HepG2 (cell line): Measurements from ENCODE around the gene ZBTB7A. TPM values are rescaled to one million over a fixed set of nuclear protein-coding genes. Genes with fewer than 3 reads are reported as not detected.

Experiments used
- ARNT ChIP-seq: fragments of 450-650 bp; IDR thresholded peaks from 2 replicates; pipeline ENCODE4 v1.6.1; 2017
- ARNTL ChIP-seq: sonication (generic); formaldehyde crosslinking; IDR thresholded peaks from 2 replicates; pipeline ENCODE4 v1.4.0; 2020; ENCODE audit warnings: mild to moderate bottlenecking, missing genetic modification reagents
- CBFB ChIP-seq: sonication (generic); formaldehyde crosslinking; IDR thresholded peaks from 2 replicates; pipeline ENCODE4 v1.4.0; 2020; ENCODE audit warnings: missing genetic modification reagents
- CC2D1A ChIP-seq: sonication (generic); formaldehyde crosslinking; IDR thresholded peaks from 2 replicates; pipeline ENCODE4 v1.8.1; 2023; ENCODE audit warnings: mild to moderate bottlenecking, missing genetic modification reagents
- ELF1 ChIP-seq: sonication (generic); formaldehyde crosslinking; IDR thresholded peaks from 2 replicates; pipeline ENCODE4 v1.4.0; 2020; ENCODE audit warnings: missing genetic modification reagents
- FOXA3 ChIP-seq: IDR thresholded peaks from 2 replicates; pipeline ENCODE4 v1.6.1; 2016; ENCODE audit warnings: missing genetic modification reagents, missing compliant biosample characterization
- GFI1 ChIP-seq: sonication (generic); formaldehyde crosslinking; IDR thresholded peaks from 2 replicates; pipeline ENCODE4 v1.5.0; 2020; ENCODE audit warnings: missing genetic modification reagents, mild to moderate bottlenecking, borderline replicate concordance
- GLI4 ChIP-seq: sonication (generic); formaldehyde crosslinking; IDR thresholded peaks from 2 replicates; pipeline ENCODE4 v1.5.1; 2020; ENCODE audit warnings: missing genetic modification reagents, mild to moderate bottlenecking, moderate library complexity, borderline replicate concordance
- HCFC1 ChIP-seq: fragments of 150-350 bp; IDR thresholded peaks from 2 replicates; pipeline ENCODE4 v1.6.1; 2014; ENCODE audit warnings: low read depth, low read length
- HNF4G ChIP-seq, 2 experiments: sonication (generic) in 1 of 2; formaldehyde crosslinking in 1 of 2; IDR thresholded peaks; 2 replicates each; pipeline versions ENCODE4 v1.4.0 to v1.6.1; 2011 to 2020; ENCODE audit warnings: borderline replicate concordance in 2 of 2, low read depth in 2 of 2, mild to moderate bottlenecking in 2 of 2, low read length in 1 of 2, missing genetic modification reagents in 1 of 2, moderate library complexity in 1 of 2
- MTA1 ChIP-seq: sonication (generic); formaldehyde crosslinking; IDR thresholded peaks from 2 replicates; pipeline ENCODE4 v1.4.0; 2020; ENCODE audit warnings: missing genetic modification reagents, mild to moderate bottlenecking, borderline replicate concordance
- NR1H2 ChIP-seq: sonication (generic); formaldehyde crosslinking; IDR thresholded peaks from 2 replicates; pipeline ENCODE4 v1.8.1; 2022; ENCODE audit warnings: low read depth, missing genetic modification reagents, borderline replicate concordance
- PHB2 ChIP-seq: fragments of 450-650 bp; IDR thresholded peaks from 2 replicates; pipeline ENCODE4 v1.6.1; 2018; ENCODE audit not compliant: partially characterized antibody
- POLR2AphosphoS2 ChIP-seq: IDR thresholded peaks from 2 replicates; pipeline ENCODE4 v1.6.1; 2011; ENCODE audit warnings: low read depth, low read length, improper control_type of control experiment
- SALL1 ChIP-seq: sonication (generic); formaldehyde crosslinking; IDR thresholded peaks from 2 replicates; pipeline ENCODE4 v1.8.0; 2022; ENCODE audit warnings: mild to moderate bottlenecking, missing genetic modification reagents
- ZKSCAN5 ChIP-seq: sonication (generic); formaldehyde crosslinking; IDR thresholded peaks from 2 replicates; pipeline ENCODE4 v1.5.1; 2020; ENCODE audit warnings: mild to moderate bottlenecking, missing genetic modification reagents
- ZNF138 ChIP-seq: sonication (generic); formaldehyde crosslinking; IDR thresholded peaks from 2 replicates; pipeline ENCODE4 v1.5.0; 2020; ENCODE audit warnings: mild to moderate bottlenecking, low read depth, missing genetic modification reagents
- ZNF337 ChIP-seq: sonication (generic); formaldehyde crosslinking; IDR thresholded peaks from 2 replicates; pipeline ENCODE4 v1.5.1; 2020; ENCODE audit warnings: missing genetic modification reagents, low read depth, mild to moderate bottlenecking, borderline replicate concordance
- ZNF569 ChIP-seq: sonication (generic); formaldehyde crosslinking; IDR thresholded peaks from 2 replicates; pipeline ENCODE4 v1.5.0; 2020; ENCODE audit warnings: mild to moderate bottlenecking, missing genetic modification reagents, moderate library complexity, borderline replicate concordance
- ZNF747 ChIP-seq: sonication (generic); formaldehyde crosslinking; IDR thresholded peaks from 2 replicates; pipeline ENCODE4 v1.8.1; 2023; ENCODE audit warnings: missing genetic modification reagents, mild to moderate bottlenecking, borderline replicate concordance
- ZNF770 ChIP-seq: sonication (generic); formaldehyde crosslinking; IDR thresholded peaks from 2 replicates; pipeline ENCODE4 v1.5.0; 2020; ENCODE audit warnings: mild to moderate bottlenecking, missing genetic modification reagents
- ZNF841 ChIP-seq: sonication (generic); formaldehyde crosslinking; IDR thresholded peaks from 2 replicates; pipeline ENCODE4 v1.8.1; 2023; ENCODE audit warnings: missing genetic modification reagents, borderline replicate concordance
- polyA plus RNA-seq, 8 experiments: library from polyadenylated mRNA; depleted of rRNA in 3 of 8; stranded (reverse) in 7 of 8; unstranded in 1 of 8; fragments of >200 nt; fragmentation: Illumina TruSeq in 4 of 8; extraction: Trizol in 4 of 8; gene quantifications; 2 replicates each; pipeline versions ENCODE4 v1.2.1 to v1.2.3, GENCODE V29; 2011 to 2016; ENCODE audit warnings: low read depth in 4 of 8, missing spikeins in 1 of 8, mixed read lengths in 1 of 8; ENCODE audit not compliant: insufficient read depth in 1 of 8
- total RNA-seq, 5 experiments: library from RNA; depleted of rRNA; stranded (reverse); fragments of >200 nt; fragmentation: Illumina TruSeq; extraction: Trizol; gene quantifications; 2 replicates each; pipeline ENCODE4 v1.2.3, GENCODE V29; 2016; ENCODE audit warnings: low read depth in 1 of 5
- TF ChIP-seq, protein P1 (sequence below): sonication (generic); formaldehyde crosslinking; IDR thresholded peaks from 2 replicates; pipeline ENCODE4 v1.4.0; 2020; ENCODE audit warnings: missing genetic modification reagents, borderline replicate concordance
- TF ChIP-seq, protein P2 (sequence below): sonication (generic); formaldehyde crosslinking; IDR thresholded peaks from 2 replicates; pipeline ENCODE4 v1.4.0; 2020; ENCODE audit warnings: missing genetic modification reagents, low read depth, mild to moderate bottlenecking, borderline replicate concordance

The ZBTB7A gene
- total and polyA plus RNA-seq, 2 of the 13 experiments (the other 11 are each of a cell fraction or from before 2014, with no cell fraction given) = 3.6 to 4.0 TPM

DNA sequence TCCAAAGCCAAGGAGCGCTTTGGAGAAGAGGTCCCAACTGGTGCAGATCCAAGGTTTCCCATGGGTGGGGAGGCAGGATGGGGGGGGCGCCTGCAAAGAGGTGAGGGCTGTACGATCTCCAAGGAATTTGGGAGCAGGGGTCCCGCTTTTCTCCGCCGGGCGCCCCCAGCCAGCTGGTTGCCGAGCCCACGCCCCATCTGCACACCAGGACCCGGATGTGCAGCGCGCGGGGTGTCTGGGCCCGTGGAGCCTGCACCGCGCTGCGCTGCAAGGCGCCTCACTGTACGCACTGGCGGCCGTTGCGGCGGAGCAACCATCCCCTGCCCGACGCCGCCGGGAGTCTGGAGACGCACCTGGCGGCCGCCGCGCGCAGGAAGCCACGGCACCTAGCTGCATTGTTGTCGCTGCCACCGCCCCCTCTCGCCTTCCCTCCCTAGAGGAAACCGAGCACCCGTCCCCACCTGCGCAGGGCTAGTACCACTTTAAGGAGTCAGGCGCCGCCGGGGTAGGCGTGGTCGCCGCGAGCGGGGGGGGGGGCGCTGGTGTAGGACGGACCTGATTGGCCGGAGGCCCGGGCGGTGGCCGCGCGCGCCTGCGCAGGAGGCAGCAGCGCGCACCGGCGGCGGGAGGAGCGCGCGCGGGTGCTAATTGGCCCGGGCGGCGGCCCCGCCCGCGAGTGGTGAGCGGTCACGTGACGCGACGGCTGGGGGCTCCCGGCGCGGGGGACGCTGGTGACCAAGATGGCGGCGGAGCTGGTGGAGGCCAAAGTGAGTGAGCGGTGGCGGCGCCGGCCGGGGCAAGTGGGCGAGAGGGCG is 59.5 kb downstream of the ZBTB7A start, which contains the start of gene PIAS4 (continued):
- TF ChIP-seq ZNF770 (CRISPR knock-in tag) (peak; percentile 26; the same call in 1 of the 2 replicates), FOXA3 (CRISPR knock-in tag) (peak; percentile 18; the same call in 1 of the 2 replicates), GLI4 (CRISPR knock-in tag) (no peak), ZNF569 (no peak), CBFB (peak; percentile 40; the same call in 1 of the 2 replicates), MTA1 (CRISPR knock-in tag) (no peak; the same call in 1 of the 2 replicates), SALL1 (peak; percentile 87), ZNF747 (CRISPR knock-in tag) (0 out of 2 replicates have a peak, but pooled peaks have one; percentile 44), CC2D1A (CRISPR knock-in tag) (no peak), ZNF138 (0 out of 2 replicates have a peak, but pooled peaks have one; percentile 25), HCFC1 (peak; percentile 12; the same call in 1 of the 2 replicates), HNF4G (IDR thresholded peaks at IDR 0.05; ENCODE audit: borderline replicate concordance, low read depth, low read length) (no peak), HNF4G (CRISPR knock-in tag; IDR thresholded peaks at IDR 0.05; ENCODE audit: borderline replicate concordance, low read depth) (no peak), PHB2 (no peak), ARNT (no peak), GFI1 (CRISPR knock-in tag) (peak; percentile 72; the same call in 1 of the 2 replicates), POLR2AphosphoS2 (no peak), ZNF337 (no peak), ELF1 (CRISPR knock-in tag) (peak; percentile 48), ZNF841 (no peak), ZKSCAN5 (CRISPR knock-in tag) (no peak), NR1H2 (CRISPR knock-in tag) (no peak), ARNTL (CRISPR knock-in tag) (peak; percentile 39; the same call in 1 of the 2 replicates)
- TF ChIP-seq, protein P1, sequence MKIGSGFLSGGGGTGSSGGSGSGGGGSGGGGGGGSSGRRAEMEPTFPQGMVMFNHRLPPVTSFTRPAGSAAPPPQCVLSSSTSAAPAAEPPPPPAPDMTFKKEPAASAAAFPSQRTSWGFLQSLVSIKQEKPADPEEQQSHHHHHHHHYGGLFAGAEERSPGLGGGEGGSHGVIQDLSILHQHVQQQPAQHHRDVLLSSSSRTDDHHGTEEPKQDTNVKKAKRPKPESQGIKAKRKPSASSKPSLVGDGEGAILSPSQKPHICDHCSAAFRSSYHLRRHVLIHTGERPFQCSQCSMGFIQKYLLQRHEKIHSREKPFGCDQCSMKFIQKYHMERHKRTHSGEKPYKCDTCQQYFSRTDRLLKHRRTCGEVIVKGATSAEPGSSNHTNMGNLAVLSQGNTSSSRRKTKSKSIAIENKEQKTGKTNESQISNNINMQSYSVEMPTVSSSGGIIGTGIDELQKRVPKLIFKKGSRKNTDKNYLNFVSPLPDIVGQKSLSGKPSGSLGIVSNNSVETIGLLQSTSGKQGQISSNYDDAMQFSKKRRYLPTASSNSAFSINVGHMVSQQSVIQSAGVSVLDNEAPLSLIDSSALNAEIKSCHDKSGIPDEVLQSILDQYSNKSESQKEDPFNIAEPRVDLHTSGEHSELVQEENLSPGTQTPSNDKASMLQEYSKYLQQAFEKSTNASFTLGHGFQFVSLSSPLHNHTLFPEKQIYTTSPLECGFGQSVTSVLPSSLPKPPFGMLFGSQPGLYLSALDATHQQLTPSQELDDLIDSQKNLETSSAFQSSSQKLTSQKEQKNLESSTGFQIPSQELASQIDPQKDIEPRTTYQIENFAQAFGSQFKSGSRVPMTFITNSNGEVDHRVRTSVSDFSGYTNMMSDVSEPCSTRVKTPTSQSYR = no peak; the same call in 1 of the 2 replicates
- TF ChIP-seq, protein P2, sequence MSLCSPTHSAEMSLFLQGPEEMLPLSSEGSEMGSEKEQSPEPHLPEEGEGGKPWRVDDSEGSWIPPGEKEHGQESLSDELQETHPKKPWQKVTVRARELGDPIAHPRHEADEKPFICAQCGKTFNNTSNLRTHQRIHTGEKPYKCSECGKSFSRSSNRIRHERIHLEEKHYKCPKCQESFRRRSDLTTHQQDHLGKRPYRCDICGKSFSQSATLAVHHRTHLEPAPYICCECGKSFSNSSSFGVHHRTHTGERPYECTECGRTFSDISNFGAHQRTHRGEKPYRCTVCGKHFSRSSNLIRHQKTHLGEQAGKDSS (CRISPR knock-in tag) = no peak
